Measurements from ENCODE around the gene CAMTA1. TPM values are rescaled to one million over a fixed set of nuclear protein-coding genes. Genes with fewer than 3 reads are reported as not detected.

The CAMTA1 gene
- total RNA-seq, 1 experiment from 2014 or later, result 69.5 TPM

- no peak for TF ChIP-seq CEBPB (IDR thresholded peaks at IDR 0.05; ENCODE audit: low read depth)
- no peak for TF ChIP-seq CTCF (IDR thresholded peaks at IDR 0.05 in 2 of 3, conservative IDR thresholded peaks at IDR 0.05 in 1 of 3; ENCODE audit: borderline replicate concordance in 1 of 3, insufficient read depth in 1 of 3, low read depth in 2 of 3, low read length in 2 of 3)
- TF ChIP-seq ZFX (IDR thresholded peaks at IDR 0.05), result no peak
- TF ChIP-seq TCF7L2 (IDR thresholded peaks at IDR 0.05; ENCODE audit: borderline replicate concordance, extremely low read depth, insufficient read depth, insufficient read length), result no peak
- no peak for TF ChIP-seq SIN3A (IDR thresholded peaks at IDR 0.05; ENCODE audit: low read depth)
- TF ChIP-seq EZH2 (IDR thresholded peaks at IDR 0.05), result no peak
- no peak for TF ChIP-seq ELF1 (IDR thresholded peaks at IDR 0.05; ENCODE audit: borderline replicate concordance, low read depth)
- TF ChIP-seq RAD21 (IDR thresholded peaks at IDR 0.05; ENCODE audit: low read depth), result no peak
- no peak for TF ChIP-seq POLR2AphosphoS5 (IDR thresholded peaks at IDR 0.05; ENCODE audit: low read depth, low read length)
- TF ChIP-seq POLR2A (IDR thresholded peaks at IDR 0.05; ENCODE audit: borderline replicate concordance, extremely low read depth, insufficient read depth, insufficient read length), result no peak
- no peak for TF ChIP-seq ZBTB33 (IDR thresholded peaks at IDR 0.05; ENCODE audit: extremely low read depth, insufficient replicate concordance, low read length)
- no peak for TF ChIP-seq REST (IDR thresholded peaks at IDR 0.05; ENCODE audit: low read depth)
- TF ChIP-seq JUND (IDR thresholded peaks at IDR 0.05), result no peak
- no peak for TF ChIP-seq EZH2phosphoT487 (IDR thresholded peaks at IDR 0.05; ENCODE audit: borderline replicate concordance)
- TF ChIP-seq MAX (IDR thresholded peaks at IDR 0.05), result no peak
- TF ChIP-seq ZNF274 (IDR thresholded peaks at IDR 0.05; ENCODE audit: low read depth, low read length), result no peak
- no peak for TF ChIP-seq ATF3 (IDR thresholded peaks at IDR 0.05)
- ATAC-seq (no peak), DNase-seq (ENCODE audit: low read depth, low spot score) (no peak)
- POLR2A ChIA-PET, result no interaction called here
- Histone ChIP-seq H3K4me1 (ENCODE audit: control insufficient read depth in 1 of 2, insufficient read depth in 2 of 2, low read length in 2 of 2) (peaks cover 3 to 12% of the 10 kb centered on the region in 2 experiments), H3K36me3 (ENCODE audit: control insufficient read depth in 1 of 2, insufficient read depth in 2 of 2, low read length in 2 of 2) (no peaks in the 10 kb centered on the region), H3K27me3 (ENCODE audit: insufficient read depth, low read length) (peaks cover 3% of the 10 kb centered on the region; the same call in 1 of the 2 replicates), H3K4me3 (replicated peaks in 1 of 2; ENCODE audit: low read depth in 1 of 2, low read length in 2 of 2) (no peak overlapping the region), H3K9ac (ENCODE audit: low read length) (no peak overlapping the region), H3K27ac (ENCODE audit: low read depth, low read length) (no peak overlapping the region), H3K4me2 (ENCODE audit: low read length) (no peak overlapping the region), H3K79me2 (ENCODE audit: insufficient read depth, low read length) (no peaks in the 10 kb centered on the region), H2AFZ (ENCODE audit: low read depth, low read length, poor library complexity, severe bottlenecking) (no peak overlapping the region), H3K9me3 (ENCODE audit: control insufficient read depth in 1 of 2, insufficient read depth in 1 of 2, low read depth in 1 of 2, low read length in 2 of 2) (no peaks in the 10 kb centered on the region; a peak in 1 of 4 replicates), H3K9me2 (ENCODE audit: insufficient read depth) (no peaks in the 10 kb centered on the region), H4K20me1 (ENCODE audit: insufficient read depth) (no peaks in the 10 kb centered on the region)
- RAD21 ChIA-PET (ENCODE audit: low non-redundant PET in 1 of 2, low total read pairs in 2 of 2, uncharacterized antibody in 2 of 2, unreplicated experiment in 2 of 2), result no interaction called here
- intact Hi-C loops (cut with micrococcal nuclease), result no loop called here
- no TSS peak for BruUV-seq (replicated peaks)
- CTCF ChIA-PET, result no interaction called here
These were observed 211.1 kb downstream of the CAMTA1 start for GRCh38 chr1:6996371-6996770.

Data from HCT116 (cell line).